Calu3 (cell line): ENCODE measurements around the gene LRRC43. TPM values are rescaled to one million over a fixed set of nuclear protein-coding genes. Genes with fewer than 3 reads are reported as not detected.
A peak's percentile ranks its signal among the peaks of the same experiment; 100 is the strongest.

Source experiments
- BruUV-seq: library from RNA; stranded (reverse); fragments of 400-500 nt; replicated peaks from 2 replicates; lab custom pipeline; 2021; lab: Mats Ljungman, UMichigan
- CTCF ChIA-PET: fragments of 300-600 bp; sonication (Branson Sonifier 250); formaldehyde crosslinking; loops from one replicate; lab custom pipeline; 2022; ENCODE audit warnings: antibody characterized with exemption; lab: Charles Lee
- DNase-seq: peaks from one replicate; pipeline ENCODE4 v3.0.0; 2022
- H3K27ac Mint-ChIP-seq: one replicate; pipeline ENCODE4 v1.8.0; 2022; ENCODE audit warnings: mixed read lengths; ENCODE audit not compliant: unreplicated experiment
- H3K27me3 Mint-ChIP-seq: one replicate; pipeline ENCODE4 v1.8.0; 2022; ENCODE audit warnings: mixed read lengths; ENCODE audit not compliant: unreplicated experiment
- H3K36me3 Mint-ChIP-seq: one replicate; pipeline ENCODE4 v1.8.0; 2022; ENCODE audit warnings: mild to moderate bottlenecking, moderate library complexity, mixed read lengths; ENCODE audit not compliant: insufficient read depth, unreplicated experiment
- H3K4me1 Mint-ChIP-seq: one replicate; pipeline ENCODE4 v1.8.0; 2022; ENCODE audit warnings: mild to moderate bottlenecking, low read depth, mixed read lengths; ENCODE audit not compliant: unreplicated experiment
- H3K4me3 Mint-ChIP-seq: one replicate; pipeline ENCODE4 v1.8.0; 2022; ENCODE audit warnings: mild to moderate bottlenecking, low read depth, moderate library complexity, mixed read lengths; ENCODE audit not compliant: unreplicated experiment
- H3K9me3 Mint-ChIP-seq: one replicate; pipeline ENCODE4 v1.8.0; 2022; ENCODE audit warnings: low read depth, mixed read lengths; ENCODE audit not compliant: unreplicated experiment
- intact Hi-C: fragments of 100-400 bp; cut with micrococcal nuclease; formaldehyde crosslinking; loops from one replicate; pipeline ENCODE4 v1.10.0; 2022; ENCODE audit not compliant: unreplicated experiment
- total RNA-seq: library from RNA; stranded (reverse); gene quantifications from 2 replicates; pipeline ENCODE4 v1.2.3, GENCODE V29; 2022
- TF ChIP-seq, protein P1 (sequence below): fragments of 200-600 bp; IDR thresholded peaks from one replicate; pipeline ENCODE4 v1.8.0; 2022; ENCODE audit warnings: antibody characterized with exemption; ENCODE audit not compliant: unreplicated experiment

LRRC43 gene
- total RNA-seq, 1 experiment from 2014 or later: not detected

DNA sequence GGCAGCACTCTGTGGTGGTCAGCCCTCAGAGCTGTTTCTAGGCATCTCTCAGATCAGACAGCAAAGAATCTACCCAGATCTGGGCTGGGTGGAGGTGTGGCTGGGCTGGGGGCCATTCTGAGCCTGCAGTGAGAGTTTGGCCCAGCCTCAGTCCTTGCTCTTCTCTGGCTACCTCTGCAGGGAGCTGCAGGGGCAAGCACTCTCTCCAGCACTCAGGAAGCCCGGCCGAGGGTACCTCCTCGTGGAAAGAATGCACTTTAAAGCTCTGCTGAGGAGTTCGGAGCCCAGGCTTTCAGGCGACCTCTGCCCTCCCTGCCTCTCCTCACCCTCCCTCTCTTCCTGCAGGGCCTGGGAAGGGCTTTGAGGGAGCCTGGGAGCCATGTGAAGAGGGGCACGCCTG lies 40.1 kb upstream of the LRRC43 start:
- CTCF ChIA-PET: no interaction called here
- TF ChIP-seq, protein P1, sequence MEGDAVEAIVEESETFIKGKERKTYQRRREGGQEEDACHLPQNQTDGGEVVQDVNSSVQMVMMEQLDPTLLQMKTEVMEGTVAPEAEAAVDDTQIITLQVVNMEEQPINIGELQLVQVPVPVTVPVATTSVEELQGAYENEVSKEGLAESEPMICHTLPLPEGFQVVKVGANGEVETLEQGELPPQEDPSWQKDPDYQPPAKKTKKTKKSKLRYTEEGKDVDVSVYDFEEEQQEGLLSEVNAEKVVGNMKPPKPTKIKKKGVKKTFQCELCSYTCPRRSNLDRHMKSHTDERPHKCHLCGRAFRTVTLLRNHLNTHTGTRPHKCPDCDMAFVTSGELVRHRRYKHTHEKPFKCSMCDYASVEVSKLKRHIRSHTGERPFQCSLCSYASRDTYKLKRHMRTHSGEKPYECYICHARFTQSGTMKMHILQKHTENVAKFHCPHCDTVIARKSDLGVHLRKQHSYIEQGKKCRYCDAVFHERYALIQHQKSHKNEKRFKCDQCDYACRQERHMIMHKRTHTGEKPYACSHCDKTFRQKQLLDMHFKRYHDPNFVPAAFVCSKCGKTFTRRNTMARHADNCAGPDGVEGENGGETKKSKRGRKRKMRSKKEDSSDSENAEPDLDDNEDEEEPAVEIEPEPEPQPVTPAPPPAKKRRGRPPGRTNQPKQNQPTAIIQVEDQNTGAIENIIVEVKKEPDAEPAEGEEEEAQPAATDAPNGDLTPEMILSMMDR: no peak
- no TSS peak for BruUV-seq
- H3K27ac Mint-ChIP-seq: no peak overlapping the region
- H3K4me1 Mint-ChIP-seq: no peaks in the 10 kb centered on the region
- H3K27me3 Mint-ChIP-seq: no peaks in the 10 kb centered on the region
- no peaks in the 10 kb centered on the region for H3K9me3 Mint-ChIP-seq
- intact Hi-C loops: no loop called here
- peaks cover 10% of the 10 kb centered on the region for H3K36me3 Mint-ChIP-seq
- H3K4me3 Mint-ChIP-seq: no peak overlapping the region
- no peak for DNase-seq

DNA sequence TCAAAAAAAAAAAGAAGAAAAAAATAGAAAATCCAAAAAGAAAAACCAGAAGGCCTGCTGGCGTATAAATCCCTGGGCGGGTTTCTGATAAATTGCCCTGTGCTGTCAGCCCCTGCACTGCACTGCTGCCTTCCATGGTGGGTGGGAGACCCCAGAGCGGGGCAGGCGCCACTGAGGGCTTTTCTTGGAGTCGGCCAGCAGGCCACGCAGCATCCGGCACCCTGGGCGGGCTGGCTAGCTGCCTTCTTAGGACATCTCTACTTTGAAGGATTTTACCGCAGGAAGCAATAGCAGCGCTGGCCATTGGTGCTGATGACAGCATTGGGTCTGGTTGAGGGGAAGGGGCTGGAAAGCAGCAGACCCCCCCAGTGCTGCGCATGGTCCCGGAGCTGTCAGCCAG lies 38.0 kb upstream of the LRRC43 start:
- CTCF ChIA-PET: no interaction called here
- TF ChIP-seq, protein P1: no peak
- Mint-ChIP-seq H3K27ac (no peak overlapping the region), H3K36me3 (peaks cover 10% of the 10 kb centered on the region), H3K9me3 (no peaks in the 10 kb centered on the region), H3K27me3 (no peaks in the 10 kb centered on the region), H3K4me1 (no peaks in the 10 kb centered on the region), H3K4me3 (no peak overlapping the region)
- BruUV-seq: TSS peak; percentile 19
- intact Hi-C loops: no loop called here
- no peak for DNase-seq

DNA sequence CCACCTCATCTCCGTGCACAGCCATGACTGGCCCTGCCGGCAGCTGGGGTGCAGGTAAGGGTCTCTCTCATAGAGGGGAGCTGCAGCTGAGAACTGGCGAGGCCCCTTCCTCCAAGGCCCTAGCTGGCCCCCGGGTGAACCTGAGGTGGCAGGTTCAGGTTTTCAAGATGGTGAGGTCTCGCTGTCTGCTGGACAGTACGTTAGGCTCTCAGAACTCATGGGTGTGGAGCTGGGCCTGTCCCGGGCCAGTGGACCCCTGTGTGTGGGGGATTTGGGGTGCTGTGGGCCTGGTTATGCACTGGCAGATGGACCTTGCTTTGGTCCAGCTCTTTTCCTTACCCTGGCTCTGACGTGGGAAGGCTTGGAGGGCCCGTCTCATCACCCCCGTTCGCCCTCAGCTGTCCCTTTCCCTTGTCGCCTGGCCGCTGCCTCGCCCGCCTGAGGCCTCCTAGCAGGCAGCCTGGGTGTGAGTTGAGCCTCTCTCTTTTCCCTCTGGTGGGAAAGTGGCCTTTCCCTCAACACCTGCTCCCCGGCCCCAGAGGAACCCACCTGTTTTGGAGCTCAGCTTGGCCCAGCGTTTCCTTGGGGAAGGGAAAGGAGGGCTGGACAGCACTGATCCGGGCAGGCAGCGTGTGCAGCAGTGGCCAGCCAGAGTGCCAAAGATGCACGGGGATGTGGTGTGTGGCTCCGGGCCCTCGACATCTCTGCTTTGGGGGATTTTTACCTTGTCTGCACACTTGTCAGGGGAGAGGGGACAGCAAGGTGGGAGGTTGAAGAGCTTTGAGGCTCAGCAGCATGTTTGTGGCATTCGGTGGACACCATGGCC lies 37.2 kb upstream of the LRRC43 start:
- Mint-ChIP-seq H3K4me1 (no peaks in the 10 kb centered on the region), H3K4me3 (no peak overlapping the region), H3K36me3 (peaks cover 10% of the 10 kb centered on the region), H3K27me3 (no peaks in the 10 kb centered on the region), H3K27ac (peak overlapping the region; percentile 23), H3K9me3 (no peaks in the 10 kb centered on the region)
- intact Hi-C loops: no loop called here
- CTCF ChIA-PET: interaction anchor here (0.6 kb wide), 1 partner anchor 627 kb away, joined by 5 read pairs; no protein-coding TSS in a partner anchor
- TF ChIP-seq, protein P1: no peak
- no peak for DNase-seq
- BruUV-seq: no TSS peak

DNA sequence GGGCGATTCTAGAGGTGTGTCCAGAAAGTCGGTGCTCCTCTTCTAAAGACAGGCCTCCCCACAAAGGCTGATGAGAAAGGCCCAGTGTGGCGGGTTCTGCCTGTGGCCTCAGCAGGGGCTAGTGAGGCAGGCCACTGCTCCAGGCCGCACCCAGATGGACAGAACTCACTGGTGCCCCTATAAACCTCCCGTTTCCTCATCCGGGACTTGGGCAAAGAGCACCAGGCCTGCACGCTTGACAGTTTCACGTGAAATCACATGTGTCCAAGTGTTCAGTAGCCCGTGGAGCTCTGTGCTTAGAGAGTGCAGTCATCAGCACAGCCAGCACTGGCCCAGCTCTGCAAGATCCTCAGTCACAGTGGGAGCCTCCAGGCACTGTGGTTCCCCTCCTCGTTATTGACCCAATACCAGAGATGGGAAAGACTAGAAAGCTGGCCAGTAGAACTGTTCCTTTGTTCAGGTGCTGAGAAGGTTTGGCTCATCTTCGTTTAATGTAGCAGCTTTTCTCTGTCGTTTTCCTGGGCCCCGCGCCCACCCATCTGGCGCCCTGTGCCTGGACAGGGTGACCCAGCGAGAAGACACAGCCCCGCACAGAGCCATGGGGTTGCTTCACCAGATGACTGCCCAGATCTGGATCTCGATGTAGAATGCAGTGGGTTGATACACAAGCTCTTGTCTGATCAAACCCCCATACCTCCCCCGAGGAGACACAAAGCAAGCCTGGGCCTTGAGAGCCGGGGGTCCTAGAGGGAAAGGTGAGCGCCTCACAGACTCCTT lies 35.2 kb upstream of the LRRC43 start:
- intact Hi-C loops: no loop called here
- Mint-ChIP-seq H3K4me1 (no peaks in the 10 kb centered on the region), H3K27me3 (peaks cover 12% of the 10 kb centered on the region), H3K9me3 (no peaks in the 10 kb centered on the region), H3K4me3 (no peak overlapping the region), H3K27ac (no peak overlapping the region), H3K36me3 (peaks cover 8% of the 10 kb centered on the region)
- no peak for DNase-seq
- BruUV-seq: no TSS peak
- CTCF ChIA-PET: no interaction called here
- TF ChIP-seq, protein P1: no peak
